Measurements from ENCODE around the gene TRPC5OS. TPM values are rescaled to one million over a fixed set of nuclear protein-coding genes. Genes with fewer than 3 reads are reported as not detected.

The TRPC5OS gene
- total and polyA plus RNA-seq, 8 donors, result not detected

DNA sequence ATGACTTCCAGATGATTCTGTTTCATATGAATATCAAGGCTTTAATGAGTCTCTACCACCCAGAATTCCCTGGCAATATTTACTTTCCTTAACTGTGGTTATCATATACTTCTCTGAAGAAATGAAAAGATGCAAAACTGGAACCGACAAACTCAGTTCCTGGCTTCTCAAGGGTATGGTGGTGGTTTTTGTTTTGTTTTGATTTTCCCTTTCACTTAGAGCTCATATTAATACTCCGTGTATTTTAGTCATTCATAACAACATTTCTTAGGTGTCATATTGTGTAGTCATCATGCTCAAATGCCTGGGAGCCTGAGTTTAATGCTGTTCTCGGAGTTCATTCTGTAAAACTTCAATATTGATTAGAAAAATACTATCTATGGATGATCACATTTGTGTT is 665 bp downstream of the TRPC5OS start:
- no peaks in the 10 kb centered on the region for H3K36me3 ChIP-seq
- DNase-seq (no peak), ATAC-seq (no peak)
- no peaks in the 10 kb centered on the region for H3K4me1 ChIP-seq
- no peak overlapping the region for H3K4me3 ChIP-seq
- TF ChIP-seq, protein P1, sequence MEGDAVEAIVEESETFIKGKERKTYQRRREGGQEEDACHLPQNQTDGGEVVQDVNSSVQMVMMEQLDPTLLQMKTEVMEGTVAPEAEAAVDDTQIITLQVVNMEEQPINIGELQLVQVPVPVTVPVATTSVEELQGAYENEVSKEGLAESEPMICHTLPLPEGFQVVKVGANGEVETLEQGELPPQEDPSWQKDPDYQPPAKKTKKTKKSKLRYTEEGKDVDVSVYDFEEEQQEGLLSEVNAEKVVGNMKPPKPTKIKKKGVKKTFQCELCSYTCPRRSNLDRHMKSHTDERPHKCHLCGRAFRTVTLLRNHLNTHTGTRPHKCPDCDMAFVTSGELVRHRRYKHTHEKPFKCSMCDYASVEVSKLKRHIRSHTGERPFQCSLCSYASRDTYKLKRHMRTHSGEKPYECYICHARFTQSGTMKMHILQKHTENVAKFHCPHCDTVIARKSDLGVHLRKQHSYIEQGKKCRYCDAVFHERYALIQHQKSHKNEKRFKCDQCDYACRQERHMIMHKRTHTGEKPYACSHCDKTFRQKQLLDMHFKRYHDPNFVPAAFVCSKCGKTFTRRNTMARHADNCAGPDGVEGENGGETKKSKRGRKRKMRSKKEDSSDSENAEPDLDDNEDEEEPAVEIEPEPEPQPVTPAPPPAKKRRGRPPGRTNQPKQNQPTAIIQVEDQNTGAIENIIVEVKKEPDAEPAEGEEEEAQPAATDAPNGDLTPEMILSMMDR (IDR thresholded peaks at IDR 0.05), result no peak
- H3K27me3 ChIP-seq, result peaks cover 0 to 16% of the 10 kb centered on the region in 2 donors
- H3K9me3 ChIP-seq, result no peaks in the 10 kb centered on the region
- no peak overlapping the region for H3K27ac ChIP-seq
- intact Hi-C loops (cut with DNase I), result no loop called here

DNA sequence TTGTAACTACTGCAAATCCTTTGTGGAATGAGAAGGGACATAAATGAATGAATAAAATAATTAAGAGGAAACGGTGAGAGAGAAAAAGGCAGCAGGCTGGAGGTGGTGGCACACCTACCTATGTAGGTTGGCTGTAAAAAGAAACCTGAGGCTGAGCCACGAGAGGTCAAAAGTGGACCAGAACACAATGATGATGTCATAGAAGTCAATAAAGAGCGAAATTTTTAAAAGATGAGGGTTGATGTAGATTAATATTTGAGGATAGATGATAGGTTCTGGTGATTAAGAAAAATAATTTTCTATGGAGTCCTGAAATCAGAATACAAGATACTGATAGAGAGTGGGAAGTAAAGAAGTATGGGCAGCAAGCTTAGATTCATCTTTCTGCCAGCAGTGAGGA is 1.7 kb downstream of the TRPC5OS start:
- Histone ChIP-seq H3K4me1 (no peaks in the 10 kb centered on the region), H3K27me3 (peaks cover 0 to 16% of the 10 kb centered on the region in 2 donors), H3K36me3 (no peaks in the 10 kb centered on the region), H3K27ac (no peak overlapping the region), H3K4me3 (no peak overlapping the region), H3K9me3 (no peaks in the 10 kb centered on the region)
- DNase-seq, result no peak
- TF ChIP-seq, protein P1 (IDR thresholded peaks at IDR 0.05), result no peak
- ATAC-seq, result no peak
- intact Hi-C loops (cut with DNase I), result no loop called here

DNA sequence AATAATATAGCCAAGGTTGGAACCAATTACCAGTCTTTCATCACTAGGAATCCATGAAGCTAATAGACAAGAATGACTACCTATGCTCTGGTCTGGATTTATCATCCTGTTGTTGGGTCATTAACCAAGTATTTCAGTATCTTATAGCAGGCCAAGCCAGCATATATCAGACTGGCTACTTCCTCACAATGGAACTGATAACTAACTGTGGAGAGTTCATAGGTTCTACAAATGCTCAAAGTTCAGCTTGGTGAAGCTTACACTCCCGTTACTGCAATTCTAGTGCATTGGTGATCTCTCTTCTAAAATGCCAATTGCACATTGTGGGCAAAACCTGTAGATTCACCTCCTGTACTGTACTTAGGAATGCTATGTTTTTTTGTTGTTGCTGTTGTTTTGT is 4.8 kb downstream of the TRPC5OS start:
- DNase-seq (no peak), ATAC-seq (no peak)
- no peaks in the 10 kb centered on the region for H3K36me3 ChIP-seq
- intact Hi-C loops (cut with DNase I), result no loop called here
- H3K27me3 ChIP-seq, result peaks cover 0 to 6% of the 10 kb centered on the region in 2 donors
- H3K4me3 ChIP-seq, result no peak overlapping the region
- H3K27ac ChIP-seq, result no peak overlapping the region
- TF ChIP-seq, protein P1 (IDR thresholded peaks at IDR 0.05), result no peak
- H3K9me3 ChIP-seq, result no peaks in the 10 kb centered on the region
- no peaks in the 10 kb centered on the region for H3K4me1 ChIP-seq

GRCh38 chrX:111881715-111882114 is 5.7 kb downstream of the TRPC5OS start:
- Histone ChIP-seq H3K4me3 (no peak overlapping the region), H3K27me3 (no peaks in the 10 kb centered on the region), H3K4me1 (no peaks in the 10 kb centered on the region), H3K9me3 (no peaks in the 10 kb centered on the region), H3K36me3 (no peaks in the 10 kb centered on the region), H3K27ac (no peak overlapping the region)
- TF ChIP-seq, protein P1 (IDR thresholded peaks at IDR 0.05), result no peak
- intact Hi-C loops (cut with DNase I), result no loop called here
- ATAC-seq (no peak), DNase-seq (no peak)

GRCh38 chrX:111886678-111887077 is 10.7 kb downstream of the TRPC5OS start:
- no peaks in the 10 kb centered on the region for H3K36me3 ChIP-seq
- no peaks in the 10 kb centered on the region for H3K27me3 ChIP-seq
- H3K4me1 ChIP-seq, result no peaks in the 10 kb centered on the region
- TF ChIP-seq, protein P1 (IDR thresholded peaks at IDR 0.05), result no peak
- no peak for ATAC-seq
- intact Hi-C loops (cut with DNase I), result no loop called here
- DNase-seq, result no peak
- H3K9me3 ChIP-seq, result no peaks in the 10 kb centered on the region
- H3K27ac ChIP-seq, result no peak overlapping the region
- no peak overlapping the region for H3K4me3 ChIP-seq
